ENCODE data around the gene GNG7.
A peak's percentile ranks its signal among the peaks of the same experiment; 100 is the strongest.

GNG7 gene

DNA sequence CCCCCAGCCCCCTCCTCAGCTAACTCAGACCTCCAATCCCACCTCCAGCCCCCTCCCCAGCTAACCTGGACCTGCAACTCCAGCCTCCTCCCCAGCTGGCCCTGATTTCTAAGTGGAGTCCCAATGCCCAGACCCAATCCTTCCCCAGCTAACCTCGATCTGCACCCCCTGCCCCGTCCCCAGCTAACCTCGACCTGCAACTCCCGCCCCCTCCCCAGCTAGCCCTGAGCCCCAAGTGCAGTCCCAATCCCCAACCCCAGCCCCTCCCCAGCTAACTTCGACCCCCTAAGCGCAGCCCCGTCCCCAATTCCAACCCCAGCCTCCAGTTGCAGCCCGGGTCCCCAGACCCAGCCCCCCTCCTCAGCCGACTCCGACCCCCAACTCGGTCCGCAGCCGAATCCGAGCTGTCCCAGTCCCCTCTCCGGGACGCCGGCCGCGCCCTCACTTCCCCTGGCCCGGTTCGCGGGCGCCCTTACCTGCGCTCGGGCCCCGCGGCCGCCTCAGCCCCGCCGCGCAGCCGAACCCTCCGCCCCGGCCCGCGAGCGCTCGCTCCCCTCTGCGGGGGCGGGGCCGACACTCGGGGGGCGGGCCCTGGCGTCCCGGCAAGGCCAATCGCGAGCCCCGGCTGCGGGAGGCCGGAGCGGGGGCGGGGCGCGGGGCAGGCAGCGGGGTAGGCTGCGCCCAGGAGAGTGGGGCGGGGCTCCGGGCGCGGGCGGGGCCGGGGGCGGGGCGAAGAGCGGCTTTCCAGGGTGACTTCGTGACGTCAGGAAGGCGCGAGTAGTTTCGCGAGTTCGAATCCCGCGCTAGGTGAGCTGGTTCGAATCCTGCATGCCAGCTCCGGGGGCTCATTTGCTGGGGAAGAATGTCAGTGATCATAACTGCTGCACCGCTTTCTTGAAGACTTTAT lies at the start of gene GNG7:
TSS of gene GNG7 (minus strand) at position 525 of the 907 bp plus-strand sequence. CDS start 182,006 bp downstream, outside the sequence.
- peak; percentile 91 for DNase-seq

DNA sequence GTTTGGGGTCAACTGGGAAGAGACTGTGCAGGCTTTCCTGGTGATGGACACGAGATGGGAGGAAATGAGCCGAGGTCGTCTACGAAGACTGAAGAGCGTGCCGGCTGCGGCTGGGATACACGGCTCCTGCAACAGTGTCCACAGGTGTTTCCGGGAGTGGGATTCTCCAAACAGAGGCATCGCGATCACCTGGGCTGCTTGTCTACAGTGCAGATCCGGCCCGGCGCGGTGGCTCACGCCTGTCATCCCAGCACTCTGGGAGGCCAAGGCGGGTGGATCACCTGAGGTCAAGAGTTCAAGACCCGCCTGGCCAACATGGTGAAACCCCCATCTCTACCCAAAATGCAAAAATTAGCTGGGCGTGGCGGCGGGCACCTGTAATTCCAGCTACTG lies 48.9 kb upstream of the GNG7 start:
- no peak for DNase-seq

GRCh38 chr19:2750808-2751437 lies 48.4 kb upstream of the GNG7 start:
- no peak for DNase-seq

DNA sequence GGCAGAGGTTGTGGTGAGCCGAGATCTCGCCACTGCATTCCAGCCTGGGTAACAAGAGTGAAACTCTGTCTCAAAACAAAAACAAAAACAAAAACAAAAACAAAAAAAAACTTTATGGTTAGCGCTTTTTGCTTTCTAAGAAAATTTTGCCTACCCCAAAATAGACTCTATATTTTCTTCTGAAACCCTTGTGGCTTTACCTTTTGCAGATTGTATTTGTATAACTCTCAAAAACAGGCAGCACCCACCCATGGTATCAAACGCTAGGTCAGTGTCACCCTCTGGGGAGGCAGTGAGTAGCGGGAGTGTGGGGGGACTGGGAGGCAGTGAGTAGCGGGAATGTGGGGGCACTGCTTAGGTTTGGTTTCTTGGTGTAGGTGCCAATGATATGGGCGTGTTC lies 44.9 kb upstream of the GNG7 start:
- no peak for DNase-seq

DNA sequence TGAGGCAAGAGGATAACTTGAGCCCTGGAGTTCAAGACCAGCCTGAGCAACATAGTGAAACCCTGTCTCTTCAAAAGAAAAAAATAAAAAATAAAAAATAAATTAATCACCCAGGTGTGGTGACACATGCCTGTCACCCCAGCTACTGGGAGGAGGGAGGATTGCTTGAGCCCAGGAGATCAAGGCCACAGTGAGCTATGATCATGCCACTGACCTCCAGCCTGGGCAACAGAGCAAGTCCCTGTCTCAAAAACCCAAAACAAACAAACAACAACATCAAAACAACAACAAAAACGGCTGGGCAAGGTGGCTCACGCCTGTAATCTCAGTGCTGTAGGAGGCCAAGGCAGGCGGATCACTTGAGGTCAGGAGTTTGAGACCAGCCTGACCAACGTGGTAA lies 41.6 kb upstream of the GNG7 start:
- no peak for DNase-seq

- DNase-seq: no peak
These were observed 40.6 kb upstream of the GNG7 start for GRCh38 chr19:2743099-2743498.

GRCh38 chr19:2740314-2740656 lies 37.8 kb upstream of the GNG7 start:
- no peak for DNase-seq

GRCh38 chr19:2739602-2740313 lies 37.3 kb upstream of the GNG7 start, which contains the start of gene SLC39A3:
SLC39A3 (minus strand) TSS chr19:2740017; CDS start chr19:2737257, 2,760 bp downstream.
- peak; percentile 97 for DNase-seq

GRCh38 chr19:2736550-2737190 lies 34.2 kb upstream of the GNG7 start:
- DNase-seq: no peak

- DNase-seq: no peak
These were observed 32.9 kb upstream of the GNG7 start for GRCh38 chr19:2735374-2735773.

GRCh38 chr19:2734589-2735288 lies 32.2 kb upstream of the GNG7 start:
- DNase-seq: no peak

- DNase-seq: no peak
These were observed 31.6 kb upstream of the GNG7 start for GRCh38 chr19:2733930-2734588.

DNA sequence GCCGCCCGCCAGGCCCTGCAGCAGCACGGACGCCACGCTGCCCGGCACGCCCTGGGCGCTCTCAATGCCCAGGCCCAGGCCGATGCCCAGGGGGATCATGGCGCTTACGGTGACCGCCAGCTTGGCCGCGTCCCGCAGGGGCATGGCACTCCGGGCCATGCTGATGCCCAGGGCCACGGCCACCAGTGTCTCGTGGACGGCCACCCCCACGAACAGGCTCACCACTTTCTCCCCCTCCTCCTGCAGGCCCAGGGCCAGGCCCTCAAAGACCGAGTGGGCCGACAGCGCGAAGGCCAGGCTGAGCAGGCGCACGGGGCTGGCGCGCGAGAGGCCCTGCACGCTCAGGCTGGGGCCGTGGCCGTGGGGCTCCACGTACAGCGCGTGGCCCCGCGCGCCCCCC lies 30.4 kb upstream of the GNG7 start:
- DNase-seq: no peak

- no peak for DNase-seq
These were observed 29.7 kb upstream of the GNG7 start for GRCh38 chr19:2732157-2732725.

GRCh38 chr19:2731181-2731995 lies 28.9 kb upstream of the GNG7 start:
- no peak for DNase-seq

GRCh38 chr19:2729943-2730818 lies 27.7 kb upstream of the GNG7 start:
- no peak for DNase-seq

DNA sequence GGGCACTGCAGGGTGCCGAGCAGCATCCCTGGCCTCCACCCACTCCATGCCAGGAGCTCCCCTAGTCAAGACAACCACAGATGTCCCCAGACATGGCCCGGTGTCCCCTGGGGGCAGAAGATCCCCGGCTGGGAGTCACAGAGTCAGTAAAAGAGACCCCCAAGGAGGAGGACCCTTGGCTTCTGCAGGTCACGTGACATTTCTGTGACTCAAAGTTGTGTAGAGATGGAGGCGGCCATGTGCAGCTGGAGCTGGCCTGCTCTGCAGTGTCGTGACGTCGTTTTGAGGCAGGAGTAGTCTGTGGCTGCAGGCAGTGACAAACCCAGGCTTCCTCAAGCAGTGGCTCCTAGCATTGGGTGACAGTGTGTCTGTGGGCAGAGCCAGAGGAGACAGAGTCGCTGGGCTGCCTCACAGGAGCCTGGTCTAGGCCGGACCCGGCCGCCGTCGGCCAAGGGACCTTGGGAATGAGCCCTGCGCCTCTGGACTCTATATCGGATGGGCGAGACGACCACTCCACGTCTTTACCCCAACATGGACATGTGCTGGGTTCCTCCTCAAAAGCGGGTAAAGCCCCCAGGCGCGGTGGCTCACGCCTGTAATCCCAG lies 26.4 kb upstream of the GNG7 start:
- DNase-seq: no peak

GRCh38 chr19:2727640-2727944 lies 25.1 kb upstream of the GNG7 start:
- no peak for DNase-seq

DNA sequence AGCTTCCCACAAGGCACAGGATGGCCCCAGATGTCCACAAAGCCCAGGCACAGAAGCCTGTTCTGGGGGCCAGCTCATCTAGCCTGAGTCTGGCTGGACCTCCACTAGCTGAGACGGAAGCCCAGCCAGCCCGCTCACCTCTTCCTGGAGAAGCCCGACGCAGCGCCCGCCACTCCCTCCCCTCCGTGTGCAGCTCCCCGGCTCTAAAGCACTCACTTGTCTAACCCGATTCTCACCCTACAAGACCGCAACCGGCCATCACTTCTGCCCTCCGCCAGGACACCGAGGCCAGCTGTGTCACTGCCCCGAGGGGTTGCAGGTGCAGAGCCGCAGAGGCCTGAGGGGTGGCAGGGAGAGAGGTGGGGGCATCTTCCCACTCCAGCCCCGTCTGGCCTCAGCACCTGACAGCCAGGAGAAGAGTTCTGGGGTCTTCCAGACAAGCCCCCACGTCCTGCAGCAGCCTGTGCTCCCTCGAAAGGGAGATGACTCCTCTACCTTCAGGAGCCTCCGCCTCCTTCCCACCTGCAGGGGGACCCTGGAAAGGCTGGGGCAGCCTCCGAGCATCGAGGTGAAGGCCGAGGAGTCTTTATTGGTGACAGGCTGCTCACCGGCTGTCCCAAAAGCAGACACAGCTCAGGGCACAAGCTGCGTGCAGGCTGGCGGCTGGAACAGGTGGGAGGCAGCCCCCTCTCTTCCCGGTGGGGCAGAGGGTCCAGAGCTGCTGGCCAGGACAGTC lies 24.6 kb upstream of the GNG7 start:
- DNase-seq: no peak

Measured in activated CD4-positive, alpha-beta T cell treated with anti-CD3 and anti-CD28 coated beads for 1 hour (primary cell).